HEK293T (cell line): ENCODE data around the gene TAF11.
"Not testable (repeated sequence)": the region's sequence is repeated elsewhere in the genome, so short reads cannot be mapped to it uniquely, and the experiment has no call there.

Experiments used
- FOXA1 ChIP-seq: fragments of 450-650 bp; IDR thresholded peaks from 2 replicates; pipeline ENCODE4 v1.6.1; 2016; ENCODE audit warnings: mild to moderate bottlenecking
- FOXM1 ChIP-seq: fragments of 450-650 bp; IDR thresholded peaks from 2 replicates; pipeline ENCODE4 v1.6.1; 2017; ENCODE audit warnings: mild to moderate bottlenecking, borderline replicate concordance
- SP1 ChIP-seq: fragments of 450-650 bp; IDR thresholded peaks from 2 replicates; pipeline ENCODE4 v1.6.1; 2017
- TARDBP ChIP-seq: fragments of 450-650 bp; IDR thresholded peaks from 2 replicates; pipeline ENCODE4 v1.6.1; 2016
- TF ChIP-seq, protein P1 (sequence below): fragments of 450-650 bp; IDR thresholded peaks from 2 replicates; pipeline ENCODE4 v1.6.1; 2016

DNA sequence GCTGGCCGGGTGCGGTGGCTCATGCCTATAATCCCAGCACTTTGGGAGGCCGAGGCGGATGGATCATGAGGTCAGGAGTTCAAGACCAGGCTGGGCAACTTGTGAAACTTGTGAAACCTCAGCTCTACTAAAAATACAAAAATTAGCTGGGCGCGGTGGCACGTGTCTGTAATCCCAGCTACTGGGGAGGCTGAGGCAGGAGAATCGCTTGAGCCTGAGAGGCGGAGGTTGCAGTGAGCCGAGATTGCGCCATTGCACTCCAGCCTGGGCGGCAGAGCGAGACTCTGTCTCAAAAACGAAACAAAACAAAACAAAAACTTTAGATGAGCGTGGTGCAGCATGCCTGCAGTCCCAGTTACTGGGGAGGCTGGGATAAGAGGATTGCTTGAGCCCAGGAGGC lies 2.0 kb downstream of the TAF11 start:
- not testable (repeated sequence) for TF ChIP-seq SP1, FOXM1, FOXA1, TARDBP
- TF ChIP-seq, protein P1, sequence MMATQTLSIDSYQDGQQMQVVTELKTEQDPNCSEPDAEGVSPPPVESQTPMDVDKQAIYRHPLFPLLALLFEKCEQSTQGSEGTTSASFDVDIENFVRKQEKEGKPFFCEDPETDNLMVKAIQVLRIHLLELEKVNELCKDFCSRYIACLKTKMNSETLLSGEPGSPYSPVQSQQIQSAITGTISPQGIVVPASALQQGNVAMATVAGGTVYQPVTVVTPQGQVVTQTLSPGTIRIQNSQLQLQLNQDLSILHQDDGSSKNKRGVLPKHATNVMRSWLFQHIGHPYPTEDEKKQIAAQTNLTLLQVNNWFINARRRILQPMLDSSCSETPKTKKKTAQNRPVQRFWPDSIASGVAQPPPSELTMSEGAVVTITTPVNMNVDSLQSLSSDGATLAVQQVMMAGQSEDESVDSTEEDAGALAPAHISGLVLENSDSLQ = not testable (repeated sequence)
